CD14-positive monocyte (primary cell): ENCODE results near the gene DIRAS3. TPM values are rescaled to one million over a fixed set of nuclear protein-coding genes. Genes with fewer than 3 reads are reported as not detected.

Experiments
- DNase-seq, 3 donors: peaks; one replicate each; pipeline ENCODE4 v3.0.0-alpha.2; 2011 to 2022
- H2AFZ ChIP-seq: 2 replicates; pipeline ENCODE4 v1.6.0; 2012; ENCODE audit warnings: mild to moderate bottlenecking, low read depth, low read length, inconsistent platforms; ENCODE audit not compliant: insufficient read depth, poor library complexity, severe bottlenecking
- H3K27ac ChIP-seq, 2 donors: 1 replicate in 1 of 2; 2 replicates in 1 of 2; pipeline ENCODE4 v1.5.1; 2012 to 2013; ENCODE audit warnings: low read length in 2 of 2, control low read depth in 1 of 2, inconsistent platforms in 1 of 2, low read depth in 1 of 2, mild to moderate bottlenecking in 1 of 2
- H3K27me3 ChIP-seq, 2 donors: one replicate each; pipeline versions ENCODE4 v1.6.0 to v1.6.1; 2011 to 2013; ENCODE audit warnings: low read length in 2 of 2; ENCODE audit not compliant: control insufficient read depth in 2 of 2, insufficient read depth in 2 of 2
- H3K36me3 ChIP-seq, 2 donors: replicated peaks in 1 of 2; 1 replicate in 1 of 2; 2 replicates in 1 of 2; pipeline versions ENCODE4 v1.5.1 to v1.6.1; 2012 to 2013; ENCODE audit warnings: low read length in 2 of 2, control low read depth in 1 of 2, inconsistent platforms in 1 of 2, mild to moderate bottlenecking in 1 of 2; ENCODE audit not compliant: insufficient read depth in 2 of 2, control insufficient read depth in 1 of 2
- H3K4me1 ChIP-seq, 2 donors: 1 replicate in 1 of 2; 2 replicates in 1 of 2; pipeline versions ENCODE4 v1.5.1 to v1.6.1; 2012 to 2013; ENCODE audit warnings: low read length in 2 of 2, control low read depth in 1 of 2, inconsistent platforms in 1 of 2, mild to moderate bottlenecking in 1 of 2, moderate library complexity in 1 of 2; ENCODE audit not compliant: insufficient read depth in 2 of 2, control insufficient read depth in 1 of 2
- H3K4me2 ChIP-seq: replicated peaks from 2 replicates; pipeline ENCODE3; 2012; ENCODE audit warnings: low read length, moderate library complexity, mild to moderate bottlenecking; ENCODE audit not compliant: poor library complexity, severe bottlenecking; ENCODE audit errors: extremely low read depth
- H3K4me3 ChIP-seq, 3 experiments: fragments of 200-600 bp in 1 of 3; sonication (generic) in 1 of 3; replicated peaks in 1 of 3; 1 replicate in 2 of 3; 2 replicates in 1 of 3; pipeline ENCODE4 v1.5.1; 2011 to 2013; ENCODE audit warnings: low read length in 3 of 3, mild to moderate bottlenecking in 3 of 3, control low read depth in 2 of 3, low read depth in 2 of 3, inconsistent platforms in 1 of 3, moderate library complexity in 1 of 3
- H3K79me2 ChIP-seq: 2 replicates; pipeline ENCODE4 v1.6.0; 2012; ENCODE audit warnings: mild to moderate bottlenecking, control low read depth, inconsistent platforms, low read length, moderate library complexity; ENCODE audit not compliant: insufficient read depth
- H3K9ac ChIP-seq: 2 replicates; pipeline ENCODE4 v1.6.0; 2017; ENCODE audit warnings: low read length, mild to moderate bottlenecking; ENCODE audit not compliant: insufficient read depth, poor library complexity, severe bottlenecking
- H3K9me3 ChIP-seq, 2 donors: replicated peaks in 1 of 2; 1 replicate in 1 of 2; 2 replicates in 1 of 2; pipeline versions ENCODE4 v1.5.1 to v1.6.1; 2012 to 2013; ENCODE audit warnings: low read length in 2 of 2, control low read depth in 1 of 2; ENCODE audit not compliant: control insufficient read depth in 1 of 2, insufficient read depth in 1 of 2
- H4K20me1 ChIP-seq: 2 replicates; pipeline ENCODE4 v1.6.0; 2012; ENCODE audit warnings: mild to moderate bottlenecking, low read length, control low read depth, moderate library complexity; ENCODE audit not compliant: insufficient read depth
- H3K27ac Mint-ChIP-seq, 7 donors: one replicate each; pipeline ENCODE4 v1.8.0; 2020; ENCODE audit warnings: mild to moderate bottlenecking in 7 of 7, mixed read lengths in 7 of 7, moderate library complexity in 6 of 7, inconsistent platforms in 2 of 7
- H3K27me3 Mint-ChIP-seq, 3 donors: one replicate each; pipeline ENCODE4 v1.8.0; 2021 to 2022; ENCODE audit warnings: low read depth in 3 of 3, mild to moderate bottlenecking in 3 of 3, mixed read lengths in 3 of 3, moderate library complexity in 3 of 3, inconsistent platforms in 1 of 3
- H3K36me3 Mint-ChIP-seq, 2 donors: one replicate each; pipeline ENCODE4 v1.8.0; 2020; ENCODE audit warnings: mixed read lengths in 2 of 2, inconsistent platforms in 1 of 2, mild to moderate bottlenecking in 1 of 2
- H3K4me1 Mint-ChIP-seq: one replicate; pipeline ENCODE4 v1.8.0; 2020; ENCODE audit warnings: mild to moderate bottlenecking, mixed read lengths
- H3K4me3 Mint-ChIP-seq, 2 donors: one replicate each; pipeline ENCODE4 v1.8.0; 2020; ENCODE audit warnings: mild to moderate bottlenecking in 2 of 2, mixed read lengths in 2 of 2, moderate library complexity in 1 of 2
- H3K9me3 Mint-ChIP-seq, 7 donors: one replicate each; pipeline ENCODE4 v1.8.0; 2020 to 2022; ENCODE audit warnings: mixed read lengths in 7 of 7, mild to moderate bottlenecking in 6 of 7, moderate library complexity in 6 of 7, inconsistent platforms in 2 of 7
- WGBS: methylation state at CpG from one replicate; pipeline ENCODE4 v1.1.5; 2013; ENCODE audit warnings: missing lambda C conversion rate; ENCODE audit not compliant: insufficient coverage; 5-methylcytosine and 5-hydroxymethylcytosine counted together
- intact Hi-C, 2 donors: fragments of 100-400 bp; cut with micrococcal nuclease; formaldehyde crosslinking; loops; one replicate each; pipeline versions ENCODE4 v1.15.0 to v1.15.1; 2023
- polyA plus RNA-seq, 3 donors: library from polyadenylated mRNA; depleted of rRNA in 1 of 3; unstranded in 2 of 3; stranded (reverse) in 1 of 3; fragments of 300-500 nt in 2 of 3; fragments of >200 nt in 1 of 3; fragmentation: Illumina TruSeq in 2 of 3; gene quantifications; 1 replicate in 2 of 3; 2 replicates in 1 of 3; pipeline ENCODE4 v1.2.3, GENCODE V29; 2012 to 2021
- TF ChIP-seq, protein P1 (sequence below): fragments of 200-600 bp; IDR thresholded peaks from one replicate; pipeline ENCODE4 v1.8.0; 2022; ENCODE audit warnings: antibody characterized with exemption, mild to moderate bottlenecking

The DIRAS3 gene
- polyA plus RNA-seq, 3 donors: 0.12 TPM; not detected in 2

DNA sequence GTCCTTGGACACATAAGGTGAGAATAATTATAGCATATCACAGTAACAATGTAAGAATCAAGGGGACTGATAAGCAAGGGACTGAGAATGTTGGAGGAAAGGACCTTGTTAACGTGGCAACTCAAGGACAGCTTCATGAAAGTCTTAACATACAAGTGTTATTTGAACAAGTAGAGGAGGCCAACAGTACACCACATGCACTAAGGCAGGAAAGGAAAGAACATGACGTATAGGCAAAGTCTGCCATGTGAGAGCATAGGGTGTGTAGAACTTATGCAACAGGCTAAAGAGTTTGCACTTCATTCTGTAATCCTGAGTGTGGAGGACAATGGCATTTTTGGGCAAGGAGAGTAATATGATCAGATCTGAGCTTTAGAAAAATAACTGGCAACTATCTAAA, 33.3 kb upstream of the DIRAS3 start:
- H3K9me3 Mint-ChIP-seq: peaks cover 0 to 6% (median 4%) of the 10 kb centered on the region in 7 donors
- 88% methylated on average over 1 of the region's 2 CpGs for WGBS
- intact Hi-C loops: no loop called here
- Histone ChIP-seq H3K4me2 (no peak overlapping the region), H3K9ac (no peak overlapping the region), H3K79me2 (no peaks in the 10 kb centered on the region), H4K20me1 (no peaks in the 10 kb centered on the region), H3K4me3 (no peak overlapping the region), H3K27ac (no peak overlapping the region), H2AFZ (no peak overlapping the region), H3K9me3 (no peaks in the 10 kb centered on the region), H3K36me3 (no peaks in the 10 kb centered on the region), H3K27me3 (no peaks in the 10 kb centered on the region), H3K4me1 (no peaks in the 10 kb centered on the region)
- no peaks in the 10 kb centered on the region for H3K36me3 Mint-ChIP-seq
- H3K4me1 Mint-ChIP-seq: no peaks in the 10 kb centered on the region
- peaks cover 0 to 2% (median 0%) of the 10 kb centered on the region in 3 donors for H3K27me3 Mint-ChIP-seq
- DNase-seq: no peak
- H3K27ac Mint-ChIP-seq: no peak overlapping the region
- TF ChIP-seq, protein P1, sequence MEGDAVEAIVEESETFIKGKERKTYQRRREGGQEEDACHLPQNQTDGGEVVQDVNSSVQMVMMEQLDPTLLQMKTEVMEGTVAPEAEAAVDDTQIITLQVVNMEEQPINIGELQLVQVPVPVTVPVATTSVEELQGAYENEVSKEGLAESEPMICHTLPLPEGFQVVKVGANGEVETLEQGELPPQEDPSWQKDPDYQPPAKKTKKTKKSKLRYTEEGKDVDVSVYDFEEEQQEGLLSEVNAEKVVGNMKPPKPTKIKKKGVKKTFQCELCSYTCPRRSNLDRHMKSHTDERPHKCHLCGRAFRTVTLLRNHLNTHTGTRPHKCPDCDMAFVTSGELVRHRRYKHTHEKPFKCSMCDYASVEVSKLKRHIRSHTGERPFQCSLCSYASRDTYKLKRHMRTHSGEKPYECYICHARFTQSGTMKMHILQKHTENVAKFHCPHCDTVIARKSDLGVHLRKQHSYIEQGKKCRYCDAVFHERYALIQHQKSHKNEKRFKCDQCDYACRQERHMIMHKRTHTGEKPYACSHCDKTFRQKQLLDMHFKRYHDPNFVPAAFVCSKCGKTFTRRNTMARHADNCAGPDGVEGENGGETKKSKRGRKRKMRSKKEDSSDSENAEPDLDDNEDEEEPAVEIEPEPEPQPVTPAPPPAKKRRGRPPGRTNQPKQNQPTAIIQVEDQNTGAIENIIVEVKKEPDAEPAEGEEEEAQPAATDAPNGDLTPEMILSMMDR: no peak
- no peak overlapping the region for H3K4me3 Mint-ChIP-seq

- intact Hi-C loops: no loop called here
- no peaks in the 10 kb centered on the region for H3K4me1 ChIP-seq
- peaks cover 0 to 7% (median 4%) of the 10 kb centered on the region in 7 donors for H3K9me3 Mint-ChIP-seq
- TF ChIP-seq, protein P1: no peak
- no peaks in the 10 kb centered on the region for H3K36me3 Mint-ChIP-seq
- no peak for DNase-seq
- H2AFZ ChIP-seq: no peak overlapping the region
- no peaks in the 10 kb centered on the region for H3K36me3 ChIP-seq
- H3K4me1 Mint-ChIP-seq: no peaks in the 10 kb centered on the region
- H3K79me2 ChIP-seq: no peaks in the 10 kb centered on the region
- no peak overlapping the region for H3K27ac ChIP-seq
- H3K27me3 Mint-ChIP-seq: peaks cover 0 to 4% (median 3%) of the 10 kb centered on the region in 3 donors
- no peak overlapping the region for H3K4me2 ChIP-seq
- no peak overlapping the region for H3K4me3 ChIP-seq
- no peaks in the 10 kb centered on the region for H3K9me3 ChIP-seq
- H3K4me3 Mint-ChIP-seq: no peak overlapping the region
- no peaks in the 10 kb centered on the region for H3K27me3 ChIP-seq
- H4K20me1 ChIP-seq: no peaks in the 10 kb centered on the region
- no peak overlapping the region for H3K27ac Mint-ChIP-seq
- no peak overlapping the region for H3K9ac ChIP-seq
Measured at GRCh38 chr1:68081775-68082283, 31.4 kb upstream of the DIRAS3 start.
